Hepatocyte (in vitro differentiated cells): Measurements from ENCODE around the gene SNX27. TPM values are rescaled to one million over a fixed set of nuclear protein-coding genes. Genes with fewer than 3 reads are reported as not detected.
A peak's percentile ranks its signal among the peaks of the same experiment; 100 is the strongest.

Experiments used
- DNase-seq: peaks from one replicate; pipeline ENCODE4 v3.0.0-alpha.2; 2016; ENCODE audit warnings: low spot score
- H2AFZ ChIP-seq: fragments of 200-600 bp; sonication (generic); 2 replicates; pipeline ENCODE4 v1.6.0; 2016; ENCODE audit warnings: antibody characterized with exemption, mild to moderate bottlenecking
- H3K27ac ChIP-seq: fragments of 200-600 bp; sonication (generic); 2 replicates; pipeline ENCODE4 v1.5.1; 2016; ENCODE audit warnings: mild to moderate bottlenecking
- H3K27me3 ChIP-seq: fragments of 200-600 bp; sonication (generic); 2 replicates; pipeline ENCODE4 v1.6.1; 2016
- H3K36me3 ChIP-seq: fragments of 200-600 bp; sonication (generic); replicated peaks from 2 replicates; pipeline ENCODE4 v1.5.1; 2016; ENCODE audit warnings: low read depth; ENCODE audit not compliant: insufficient read depth
- H3K4me1 ChIP-seq: fragments of 200-600 bp; sonication (generic); 2 replicates; pipeline ENCODE4 v1.5.1; 2016; ENCODE audit warnings: mild to moderate bottlenecking, moderate library complexity; ENCODE audit not compliant: insufficient read depth
- H3K4me2 ChIP-seq: fragments of 200-600 bp; sonication (generic); 2 replicates; pipeline ENCODE4 v1.6.0; 2016
- H3K4me3 ChIP-seq: fragments of 200-600 bp; sonication (generic); 2 replicates; pipeline ENCODE4 v1.5.1; 2016; ENCODE audit warnings: mild to moderate bottlenecking
- H3K79me2 ChIP-seq: fragments of 200-600 bp; sonication (generic); 2 replicates; pipeline ENCODE4 v1.6.0; 2017; ENCODE audit warnings: mild to moderate bottlenecking
- H3K9me2 ChIP-seq: fragments of 200-600 bp; sonication (generic); replicated peaks from 2 replicates; pipeline ENCODE4 v1.6.0; 2017; ENCODE audit warnings: mild to moderate bottlenecking; ENCODE audit not compliant: insufficient read depth
- H3K9me3 ChIP-seq: fragments of 200-600 bp; sonication (generic); 2 replicates; pipeline ENCODE4 v1.5.1; 2016; ENCODE audit warnings: low read depth, mild to moderate bottlenecking
- H4K20me1 ChIP-seq: fragments of 200-600 bp; sonication (generic); 2 replicates; pipeline ENCODE4 v1.6.0; 2016; ENCODE audit warnings: mild to moderate bottlenecking; ENCODE audit not compliant: insufficient read depth, poor library complexity, severe bottlenecking
- EZH2 ChIP-seq: fragments of 200-600 bp; sonication (generic); IDR thresholded peaks from 2 replicates; pipeline ENCODE4 v1.6.1; 2016; ENCODE audit warnings: antibody characterized with exemption, mild to moderate bottlenecking, borderline replicate concordance
- EZH2phosphoT487 ChIP-seq: fragments of 200-600 bp; sonication (generic); IDR thresholded peaks from one replicate; pipeline ENCODE4 v1.6.1; 2018; ENCODE audit warnings: antibody characterized with exemption, mild to moderate bottlenecking, low read depth, moderate library complexity; ENCODE audit not compliant: unreplicated experiment, severe bottlenecking
- WGBS: methylation state at CpG from one replicate; pipeline ENCODE4 v1.1.6; 2016; ENCODE audit warnings: low lambda C conversion rate; ENCODE audit errors: missing lambda C conversion rate; 5-methylcytosine and 5-hydroxymethylcytosine counted together
- polyA plus RNA-seq: library from polyadenylated mRNA; unstranded; fragments of >200 nt; fragmentation: Nextera tagmentation; extraction: Ambion mirVana; gene quantifications from 2 replicates; pipeline ENCODE4 v1.2.1, GENCODE V29; 2016
- total RNA-seq: library from RNA; depleted of rRNA; stranded (reverse); fragments of >200 nt; gene quantifications from 2 replicates; pipeline ENCODE4 v1.2.3, GENCODE V29; 2014
- TF ChIP-seq, protein P1 (sequence below): fragments of 200-600 bp; sonication (generic); IDR thresholded peaks from 2 replicates; pipeline ENCODE4 v1.5.1; 2016; ENCODE audit warnings: antibody characterized with exemption, mild to moderate bottlenecking; ENCODE audit not compliant: poor library complexity

Gene SNX27
- total and polyA plus RNA-seq, 2 experiments from 2014 or later = 24.0 to 38.7 TPM

GRCh38 chr1:151713044-151713443 lies 101.2 kb downstream of the SNX27 start:
- 66% methylated on average over 2 of the region's 2 CpGs for WGBS
- H3K36me3 ChIP-seq = no peaks in the 10 kb centered on the region
- no peaks in the 10 kb centered on the region for H3K79me2 ChIP-seq
- no peaks in the 10 kb centered on the region for H3K9me2 ChIP-seq
- peaks cover 20% of the 10 kb centered on the region for H3K27me3 ChIP-seq
- no peak overlapping the region for H2AFZ ChIP-seq
- H4K20me1 ChIP-seq = no peaks in the 10 kb centered on the region
- H3K4me2 ChIP-seq = peak overlapping the region; percentile 49
- TF ChIP-seq EZH2 (no peak), EZH2phosphoT487 (no peak)
- TF ChIP-seq, protein P1, sequence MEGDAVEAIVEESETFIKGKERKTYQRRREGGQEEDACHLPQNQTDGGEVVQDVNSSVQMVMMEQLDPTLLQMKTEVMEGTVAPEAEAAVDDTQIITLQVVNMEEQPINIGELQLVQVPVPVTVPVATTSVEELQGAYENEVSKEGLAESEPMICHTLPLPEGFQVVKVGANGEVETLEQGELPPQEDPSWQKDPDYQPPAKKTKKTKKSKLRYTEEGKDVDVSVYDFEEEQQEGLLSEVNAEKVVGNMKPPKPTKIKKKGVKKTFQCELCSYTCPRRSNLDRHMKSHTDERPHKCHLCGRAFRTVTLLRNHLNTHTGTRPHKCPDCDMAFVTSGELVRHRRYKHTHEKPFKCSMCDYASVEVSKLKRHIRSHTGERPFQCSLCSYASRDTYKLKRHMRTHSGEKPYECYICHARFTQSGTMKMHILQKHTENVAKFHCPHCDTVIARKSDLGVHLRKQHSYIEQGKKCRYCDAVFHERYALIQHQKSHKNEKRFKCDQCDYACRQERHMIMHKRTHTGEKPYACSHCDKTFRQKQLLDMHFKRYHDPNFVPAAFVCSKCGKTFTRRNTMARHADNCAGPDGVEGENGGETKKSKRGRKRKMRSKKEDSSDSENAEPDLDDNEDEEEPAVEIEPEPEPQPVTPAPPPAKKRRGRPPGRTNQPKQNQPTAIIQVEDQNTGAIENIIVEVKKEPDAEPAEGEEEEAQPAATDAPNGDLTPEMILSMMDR = no peak
- no peaks in the 10 kb centered on the region for H3K9me3 ChIP-seq
- DNase-seq = peak; percentile 80
- no peak overlapping the region for H3K27ac ChIP-seq
- H3K4me3 ChIP-seq = no peak overlapping the region
- peaks cover 17% of the 10 kb centered on the region for H3K4me1 ChIP-seq

DNA sequence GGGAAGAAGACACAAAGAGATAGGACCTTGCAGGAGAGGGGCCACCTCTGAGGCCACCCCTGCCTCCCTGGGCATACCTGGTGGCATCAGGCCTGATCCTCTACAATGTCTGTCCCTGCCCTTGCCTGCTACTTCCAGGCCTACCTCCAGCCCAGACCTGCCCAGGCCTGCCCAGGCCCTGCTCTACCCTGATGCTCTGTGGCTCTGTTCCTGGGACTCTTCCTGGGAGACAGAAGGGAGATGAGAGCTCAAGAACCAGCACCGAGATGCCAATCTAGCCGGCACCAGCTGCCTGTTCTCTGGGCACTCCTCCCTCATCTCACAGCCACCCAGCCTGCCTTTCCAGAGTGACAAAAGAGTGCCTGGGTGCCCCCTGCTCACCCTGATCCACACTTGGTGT lies 102.0 kb downstream of the SNX27 start:
- no peak for TF ChIP-seq EZH2phosphoT487
- TF ChIP-seq EZH2 = no peak
- TF ChIP-seq, protein P1 = no peak
- Histone ChIP-seq H3K36me3 (no peaks in the 10 kb centered on the region), H3K79me2 (no peaks in the 10 kb centered on the region), H3K27ac (no peak overlapping the region), H4K20me1 (no peaks in the 10 kb centered on the region), H3K9me2 (no peaks in the 10 kb centered on the region), H3K9me3 (no peaks in the 10 kb centered on the region), H3K4me3 (no peak overlapping the region), H3K4me2 (no peak overlapping the region), H3K4me1 (peaks cover 17% of the 10 kb centered on the region), H2AFZ (no peak overlapping the region), H3K27me3 (peaks cover 29% of the 10 kb centered on the region)
- DNase-seq = no peak
- 94% methylated on average over 2 of the region's 2 CpGs for WGBS

GRCh38 chr1:151714820-151715725 lies 103.2 kb downstream of the SNX27 start:
- peaks cover 41% of the 10 kb centered on the region for H3K27me3 ChIP-seq
- no peak for DNase-seq
- no peaks in the 10 kb centered on the region for H4K20me1 ChIP-seq
- WGBS = 71% methylated on average over 9 of the region's 10 CpGs
- no peaks in the 10 kb centered on the region for H3K9me3 ChIP-seq
- TF ChIP-seq EZH2 (no peak), EZH2phosphoT487 (no peak)
- TF ChIP-seq, protein P1 = no peak
- no peaks in the 10 kb centered on the region for H3K36me3 ChIP-seq
- H2AFZ ChIP-seq = no peak overlapping the region
- no peaks in the 10 kb centered on the region for H3K9me2 ChIP-seq
- H3K27ac ChIP-seq = no peak overlapping the region
- no peaks in the 10 kb centered on the region for H3K79me2 ChIP-seq
- H3K4me2 ChIP-seq = no peak overlapping the region
- peaks cover 17% of the 10 kb centered on the region for H3K4me1 ChIP-seq
- H3K4me3 ChIP-seq = no peak overlapping the region
